SK-N-SH treated with all-trans-retinoic acid at 6 μM for 48 hours (cell line): ENCODE results near the gene JARID2.

Experiments
- ARNTL ChIP-seq: fragments of 450-650 bp; formaldehyde crosslinking; IDR thresholded peaks from 2 replicates; pipeline ENCODE4 v1.5.0; 2020; ENCODE audit warnings: low read depth, mild to moderate bottlenecking, moderate library complexity, borderline replicate concordance
- CREB5 ChIP-seq: fragments of 250-450 bp; sonication (Bioruptor Pico); IDR thresholded peaks from 2 replicates; pipeline ENCODE4 v1.5.1; 2020; ENCODE audit warnings: low read depth, mild to moderate bottlenecking, moderate library complexity
- GLIS3 ChIP-seq: fragments of 250-450 bp; sonication (Bioruptor Pico); IDR thresholded peaks from 2 replicates; pipeline ENCODE4 v1.5.0; 2020; ENCODE audit warnings: mild to moderate bottlenecking, moderate library complexity
- PPARA ChIP-seq: fragments of 250-450 bp; sonication (Bioruptor Pico); IDR thresholded peaks from 2 replicates; pipeline ENCODE4 v1.5.0; 2020; ENCODE audit warnings: mild to moderate bottlenecking, borderline replicate concordance
- RARB ChIP-seq: fragments of 250-450 bp; sonication (Bioruptor Pico); IDR thresholded peaks from 2 replicates; pipeline ENCODE4 v1.8.0; 2021; ENCODE audit warnings: mild to moderate bottlenecking, moderate library complexity
- TCF4 ChIP-seq: fragments of 250-450 bp; sonication (Bioruptor Pico); IDR thresholded peaks from 2 replicates; pipeline ENCODE4 v1.8.0; 2021; ENCODE audit warnings: mild to moderate bottlenecking, moderate library complexity, borderline replicate concordance
- ZFP3 ChIP-seq: fragments of 250-450 bp; sonication (Bioruptor Pico); IDR thresholded peaks from 2 replicates; pipeline ENCODE4 v1.5.0; 2020; ENCODE audit warnings: mild to moderate bottlenecking, moderate library complexity
- ZNF8 ChIP-seq: fragments of 450-650 bp; formaldehyde crosslinking; IDR thresholded peaks from 2 replicates; pipeline ENCODE4 v1.5.0; 2020; ENCODE audit warnings: mild to moderate bottlenecking, moderate library complexity

GRCh38 chr6:15562977-15563376 is 317.1 kb downstream of the JARID2 start:
- TF ChIP-seq RARB (CRISPR knock-in tag) (no peak), ZNF8 (CRISPR knock-in tag) (no peak), TCF4 (no peak), ZFP3 (CRISPR knock-in tag) (no peak), PPARA (CRISPR knock-in tag) (no peak), GLIS3 (no peak), CREB5 (CRISPR knock-in tag) (no peak), ARNTL (CRISPR knock-in tag) (no peak)
